OCI-M2 (cell line): ENCODE measurements around the gene CACNA1F.

ENCODE experiments used
- DNase-seq: peaks from one replicate; lab custom pipeline; 2025; ENCODE audit not compliant: unreplicated experiment; lab: John Stamatoyannopoulos, UW

CACNA1F gene

GRCh38 chrX:49233176-49233575 lies at the start of gene CACNA1F:
Gene CACNA1F (minus strand): TSS chrX:49233340. CDS start chrX:49233309, 31 bp downstream.
- no peak for DNase-seq

DNA sequence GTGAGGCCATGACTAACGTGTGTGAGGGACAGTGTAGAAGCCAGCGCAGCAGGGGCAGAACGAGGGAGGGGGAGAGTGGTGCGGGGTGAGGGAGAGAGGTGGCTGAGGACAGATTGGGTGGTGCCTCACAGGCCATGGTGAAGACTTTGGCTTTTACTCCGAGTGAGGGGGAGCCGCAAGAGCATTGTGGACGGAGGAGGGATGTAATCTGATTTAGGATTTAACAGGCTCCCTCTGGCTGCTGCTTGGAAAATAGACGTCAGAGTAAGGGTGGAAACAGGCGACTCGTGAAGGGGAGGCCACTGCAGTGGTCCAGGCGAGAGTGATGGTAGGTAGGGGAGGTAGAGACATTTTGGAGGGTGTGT lies 49.5 kb upstream of the CACNA1F start:
- no peak for DNase-seq

DNA sequence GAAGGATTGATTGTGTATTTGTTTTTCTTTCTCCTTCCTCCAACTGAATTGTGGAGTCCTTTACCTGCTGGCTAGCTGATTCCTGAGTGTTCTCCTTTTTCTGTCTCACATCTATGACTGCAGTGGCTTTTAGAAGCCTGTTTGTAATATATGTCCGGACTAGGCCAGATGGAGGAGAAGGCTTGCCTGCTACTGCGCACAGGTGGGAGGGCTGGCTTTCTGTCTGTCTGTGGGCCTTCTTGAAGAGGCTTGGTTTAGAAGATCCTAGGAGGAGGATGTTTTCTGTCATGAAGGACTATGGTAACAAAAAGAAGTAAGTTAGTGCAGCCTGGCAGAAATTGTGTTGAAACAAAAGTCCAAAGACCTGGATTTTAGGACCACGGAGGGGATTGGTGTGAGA lies 44.9 kb upstream of the CACNA1F start:
- no peak for DNase-seq

- no peak for DNase-seq
Measured at GRCh38 chrX:49277535-49277830, 44.3 kb upstream of the CACNA1F start.

DNA sequence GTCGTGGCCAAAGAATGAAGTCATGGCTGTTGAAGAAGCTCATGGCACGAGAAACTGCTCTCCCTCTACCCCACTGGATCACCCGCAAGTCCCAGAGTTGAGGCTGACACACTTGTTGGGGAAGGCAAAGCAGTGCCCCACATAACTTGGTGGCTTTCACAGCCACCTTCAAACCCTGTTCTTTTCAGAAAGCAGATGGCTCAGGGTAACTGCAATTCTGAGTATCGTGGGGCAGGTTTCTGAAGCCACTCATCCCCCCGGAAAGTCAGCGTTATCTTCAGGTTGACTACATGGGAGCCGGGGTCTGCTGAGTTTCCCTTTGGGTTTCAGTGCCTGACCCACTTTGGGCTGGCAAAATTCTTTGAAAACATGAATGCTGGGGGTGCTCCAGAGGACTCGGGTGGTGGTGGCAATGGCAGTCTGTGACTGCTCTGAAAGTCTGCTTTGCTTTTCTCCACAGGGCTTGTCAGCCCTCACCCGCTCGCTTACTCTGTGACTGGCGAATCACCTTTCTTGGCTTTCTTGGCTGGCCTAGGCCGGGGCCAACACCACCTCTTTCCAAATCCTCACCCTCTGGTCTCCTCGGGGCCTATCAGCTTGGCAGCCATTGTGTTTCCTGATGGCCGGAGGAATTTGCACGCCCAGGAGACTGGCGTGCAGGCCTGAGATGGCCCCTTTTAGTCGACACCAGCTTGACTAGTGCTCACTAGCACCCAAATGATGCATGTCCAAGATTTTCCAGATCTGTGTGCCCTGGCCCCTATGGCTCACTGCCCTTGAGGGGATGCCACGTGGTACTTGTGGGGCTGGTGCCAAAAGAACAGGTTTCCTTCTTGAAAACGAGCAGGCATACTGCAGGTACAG lies 43.8 kb upstream of the CACNA1F start:
- no peak for DNase-seq

GRCh38 chrX:49276207-49276606 lies 43.1 kb upstream of the CACNA1F start:
- no peak for DNase-seq

DNA sequence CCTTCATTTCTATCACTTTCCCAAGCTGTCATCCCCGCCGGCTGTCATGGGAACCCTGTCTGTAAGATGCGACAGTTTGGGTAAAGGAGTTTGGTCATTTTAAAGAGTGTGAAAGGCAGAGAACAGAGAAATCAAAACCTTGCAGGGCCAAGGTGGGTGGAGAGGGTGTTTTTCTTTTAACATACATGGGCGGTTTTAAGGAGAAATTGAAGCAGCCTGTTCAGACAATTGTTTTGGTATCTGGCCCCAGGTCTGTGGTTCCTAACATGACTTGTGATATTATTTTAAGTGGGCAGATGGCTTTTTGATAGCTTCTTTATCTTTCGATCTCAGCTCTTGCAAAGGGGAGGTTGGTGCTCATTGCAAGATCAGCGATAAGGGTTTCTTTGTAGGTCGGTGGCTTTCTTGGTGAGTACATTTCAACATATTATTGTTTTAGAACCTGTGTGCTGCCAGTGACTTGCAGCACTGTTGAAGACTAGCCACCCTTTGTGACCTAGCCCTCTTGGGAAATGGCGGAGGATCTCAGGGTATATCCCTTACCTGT lies 40.1 kb upstream of the CACNA1F start:
- DNase-seq: no peak

- DNase-seq: no peak
Measured at GRCh38 chrX:49272421-49272820, 39.3 kb upstream of the CACNA1F start.

GRCh38 chrX:49271341-49271740 lies 38.2 kb upstream of the CACNA1F start:
- DNase-seq: no peak

DNA sequence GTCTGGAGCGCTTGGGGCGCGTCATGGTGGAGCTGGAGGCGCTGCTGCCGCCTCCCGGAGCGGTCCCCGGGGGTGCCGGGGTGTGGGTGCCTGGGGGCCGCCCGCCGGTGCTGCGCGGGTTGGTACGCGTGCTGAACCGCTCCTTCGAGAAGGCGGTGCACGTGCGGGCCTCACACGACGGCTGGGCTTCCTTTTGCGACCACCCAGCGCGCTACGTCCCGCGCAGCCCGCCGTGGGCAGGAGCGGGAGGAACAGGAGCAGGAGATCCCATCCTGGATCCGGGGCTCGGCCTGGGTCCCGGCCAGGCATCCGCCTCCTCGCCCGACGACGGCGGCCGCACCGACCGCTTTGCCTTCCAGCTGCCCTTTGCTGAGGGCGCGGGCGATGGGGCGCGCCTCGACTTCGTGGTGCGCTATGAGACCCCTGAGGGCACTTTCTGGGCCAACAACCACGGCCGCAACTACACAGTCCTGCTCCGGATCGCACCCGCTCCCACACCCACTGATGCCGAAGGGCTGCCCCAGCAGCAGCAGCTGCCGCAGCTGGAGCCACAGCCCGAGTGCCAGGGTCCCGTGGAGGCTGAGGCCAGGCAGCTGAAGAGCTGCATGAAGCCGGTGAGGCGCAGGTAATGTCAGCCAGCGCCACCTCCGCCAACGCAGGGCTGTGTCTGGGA lies 37.2 kb upstream of the CACNA1F start:
- no peak for DNase-seq

GRCh38 chrX:49269767-49270248 lies 36.7 kb upstream of the CACNA1F start, which contains the start of gene PPP1R3F:
Gene PPP1R3F (plus strand): TSS chrX:49269793. CDS start chrX:49269870, 77 bp downstream.
- DNase-seq: no peak

DNA sequence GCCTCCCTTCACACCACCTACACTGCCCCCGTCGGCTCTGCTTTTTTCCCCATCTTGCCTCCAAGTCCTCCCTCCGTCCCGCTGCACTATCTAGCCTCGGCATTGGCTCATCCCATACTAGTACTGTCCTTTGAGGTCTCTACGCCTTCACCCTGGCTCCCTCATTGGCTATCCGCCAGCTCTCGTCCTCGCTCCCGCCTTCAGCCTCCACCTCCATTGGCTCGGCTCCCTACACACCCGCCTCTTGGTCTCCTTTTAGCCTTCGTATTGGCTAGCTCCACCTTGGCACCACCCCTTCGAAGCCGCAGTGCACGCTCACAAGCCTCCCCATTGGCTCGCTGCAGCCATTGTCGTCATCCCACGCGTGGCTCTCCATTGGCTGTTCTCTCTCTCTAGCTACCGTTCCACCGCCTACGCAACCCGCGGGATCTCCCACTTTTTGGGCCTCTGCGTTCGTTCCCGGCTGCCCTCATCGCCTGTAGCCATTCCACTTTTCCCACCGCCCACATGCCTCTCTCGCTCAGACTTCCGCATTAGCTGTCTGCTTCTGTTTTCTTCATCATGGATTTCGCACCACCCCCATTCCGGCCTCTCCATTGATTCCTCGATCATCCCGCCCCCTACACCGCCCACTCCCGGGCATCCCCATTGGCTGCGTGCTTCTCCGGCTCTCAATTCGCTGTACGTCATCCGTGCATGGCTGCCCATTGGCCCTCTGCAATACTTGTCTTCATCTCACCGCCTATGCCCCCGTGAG lies 36.0 kb upstream of the CACNA1F start:
- DNase-seq: peak; percentile 88

- no peak for DNase-seq
Measured at GRCh38 chrX:49268702-49269009, 35.5 kb upstream of the CACNA1F start.

DNA sequence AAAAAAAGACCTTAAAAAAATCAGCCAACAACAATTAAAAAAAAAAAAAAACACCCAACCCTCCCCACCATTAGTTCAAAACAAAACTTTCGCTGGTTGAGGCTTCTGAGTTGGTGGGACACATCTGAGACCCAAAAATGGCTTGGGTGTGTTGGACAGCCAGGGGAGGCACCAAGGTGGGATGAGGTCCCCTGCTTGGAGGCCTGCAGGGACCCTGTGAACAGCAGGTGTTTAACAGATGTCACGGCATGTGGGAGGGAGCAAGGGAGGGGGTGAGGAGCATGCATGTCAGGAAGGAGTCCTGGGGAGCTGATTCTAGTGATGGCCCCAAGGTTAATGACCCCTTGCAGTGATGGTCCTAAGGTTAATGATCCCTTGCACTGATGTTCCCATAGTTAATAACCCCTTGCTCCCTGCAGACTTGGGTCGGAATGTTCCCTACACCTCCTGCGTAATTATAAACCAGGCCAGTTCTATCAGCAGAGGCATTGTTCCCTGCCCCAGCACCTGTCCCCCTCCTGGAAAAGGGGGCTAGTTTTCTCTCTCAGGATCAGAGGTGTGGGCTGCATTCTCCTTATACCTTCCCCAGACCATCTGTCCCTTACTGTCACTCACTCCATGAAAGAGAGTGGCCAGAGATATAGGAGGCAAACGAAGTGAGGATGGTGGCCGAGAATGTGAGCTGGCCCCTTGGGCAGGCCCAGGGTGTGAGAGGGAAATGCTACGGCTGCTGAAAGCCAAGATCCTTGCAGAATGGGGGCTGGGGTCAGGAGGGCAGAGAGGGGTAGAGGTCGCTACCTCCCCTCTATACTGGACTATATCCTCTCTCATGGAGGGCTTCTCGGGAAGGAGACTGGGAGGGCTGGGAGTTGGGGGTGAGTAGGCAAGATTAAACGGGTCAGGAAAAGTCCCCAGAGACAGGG lies 33.6 kb upstream of the CACNA1F start:
- DNase-seq: no peak

DNA sequence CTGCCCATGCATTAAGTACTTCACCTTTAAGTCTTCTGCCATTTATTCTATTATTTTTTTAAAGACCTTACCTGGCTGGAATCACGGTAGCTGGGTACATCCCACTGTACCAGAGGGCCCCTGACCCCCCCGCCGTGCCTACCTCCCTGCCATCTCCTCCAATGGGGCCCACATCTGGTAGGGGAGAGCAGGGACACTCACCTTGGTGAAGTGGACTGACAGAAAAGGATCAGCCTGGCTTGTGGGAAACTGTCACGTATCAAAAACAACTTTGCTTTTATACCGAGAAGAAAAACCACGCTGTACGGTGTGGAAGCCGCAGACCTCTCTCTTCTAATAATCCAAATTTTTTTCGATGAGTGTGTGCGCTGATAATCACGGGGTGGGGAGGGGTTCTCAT lies 31.3 kb upstream of the CACNA1F start, which contains the start of gene FOXP3:
TSS of gene FOXP3 (minus strand) at position 251 of the 400 bp plus-strand sequence. CDS start 6,205 bp downstream, outside the sequence.
- DNase-seq: no peak

DNA sequence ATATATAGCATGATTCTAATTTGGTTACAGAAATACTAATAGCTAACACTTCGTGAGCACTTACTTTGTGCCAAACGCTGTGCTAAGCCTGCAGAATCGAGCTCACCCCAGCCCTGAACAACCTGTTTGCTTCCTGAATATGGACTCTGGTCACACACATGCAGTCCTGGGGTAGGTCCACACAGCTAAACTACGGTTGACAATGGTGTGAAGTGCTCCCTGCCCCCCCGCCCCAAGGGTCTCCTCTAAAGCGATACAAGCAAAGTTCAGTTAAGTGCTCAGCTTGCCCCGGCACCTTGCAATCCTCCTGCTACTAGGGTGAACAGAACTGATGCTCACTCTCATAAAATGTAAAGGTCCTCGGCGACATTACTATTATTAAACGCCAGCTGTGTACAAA lies 30.5 kb upstream of the CACNA1F start:
- DNase-seq: no peak

DNA sequence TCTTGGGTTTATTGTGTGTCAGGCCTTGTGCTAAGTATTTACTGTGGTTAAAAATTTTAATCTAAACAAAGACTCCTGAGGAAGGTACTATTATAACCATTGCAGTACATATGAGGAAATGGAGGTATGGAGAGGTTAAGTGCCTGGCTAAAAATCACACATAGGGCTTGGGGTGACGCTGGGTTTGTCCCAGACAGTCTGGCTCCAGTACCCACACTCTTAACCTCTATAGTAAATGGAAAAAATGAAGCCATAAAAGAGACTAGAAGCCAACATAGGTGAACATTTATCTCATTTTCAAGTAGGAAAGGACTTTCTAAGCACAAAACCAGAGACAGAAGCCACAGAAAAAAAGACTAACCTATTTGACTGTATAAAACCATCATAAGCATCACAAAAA lies 29.5 kb upstream of the CACNA1F start:
- DNase-seq: no peak

DNA sequence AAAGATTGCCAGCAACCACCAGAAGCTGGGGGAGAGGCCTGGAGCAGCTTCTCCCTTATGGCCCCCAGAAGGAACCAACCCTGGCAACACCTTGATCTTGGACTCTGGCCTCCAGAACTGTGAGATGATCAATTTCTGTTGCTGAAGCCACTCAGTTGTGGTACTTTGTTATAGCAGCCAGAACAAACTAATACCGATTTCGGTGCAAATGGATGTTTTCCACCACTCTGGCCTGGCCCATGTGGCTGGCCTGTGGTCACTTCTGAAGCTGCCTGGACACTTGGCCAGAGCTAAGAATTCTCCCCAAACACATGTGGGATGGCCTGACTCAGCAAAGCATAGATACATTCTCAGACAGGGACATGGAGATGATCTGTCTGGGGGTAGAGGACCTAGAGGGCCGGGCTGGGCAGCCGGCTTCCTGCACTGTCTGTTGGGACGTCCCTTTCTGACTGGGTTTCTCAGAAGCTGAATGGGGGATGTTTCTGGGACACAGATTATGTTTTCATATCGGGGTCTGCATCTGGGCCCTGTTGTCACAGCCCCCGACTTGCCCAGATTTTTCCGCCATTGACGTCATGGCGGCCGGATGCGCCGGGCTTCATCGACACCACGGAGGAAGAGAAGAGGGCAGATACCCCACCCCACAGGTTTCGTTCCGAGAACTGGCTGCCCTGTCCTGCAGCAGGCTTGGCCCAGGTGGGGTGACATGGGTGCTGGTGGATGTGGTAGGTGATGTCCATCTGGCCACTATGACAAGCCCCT lies 27.3 kb upstream of the CACNA1F start:
- DNase-seq: no peak

DNA sequence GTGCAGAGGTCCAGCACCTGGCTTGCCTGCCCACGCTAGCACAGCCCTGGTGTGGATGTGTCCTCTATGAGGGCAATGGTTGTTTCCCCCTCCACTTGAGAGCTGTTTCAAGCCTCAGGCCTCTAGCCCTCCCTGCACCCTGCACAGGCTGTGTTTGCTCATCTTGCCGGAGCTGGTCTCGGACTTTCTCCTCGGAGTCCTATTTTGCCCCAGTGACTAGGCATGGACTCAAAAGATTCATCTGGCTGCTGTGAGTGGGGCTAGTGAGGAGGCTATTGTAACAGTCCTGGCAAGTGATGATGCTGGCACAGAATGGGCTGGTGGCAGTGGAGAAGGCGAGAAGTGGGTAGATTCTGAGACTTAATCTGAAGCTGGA lies 25.6 kb upstream of the CACNA1F start:
- DNase-seq: no peak
